HG03060 (cell line): Measurements from ENCODE around the gene MRPL14.

Experiments used
- ATAC-seq: cut with Tn5 transposase; IDR thresholded peaks from one replicate; pipeline ENCODE4 v1.9.1; 2021; ENCODE audit warnings: low read depth, moderate number of reproducible peaks; ENCODE audit not compliant: unreplicated experiment

The MRPL14 gene

DNA sequence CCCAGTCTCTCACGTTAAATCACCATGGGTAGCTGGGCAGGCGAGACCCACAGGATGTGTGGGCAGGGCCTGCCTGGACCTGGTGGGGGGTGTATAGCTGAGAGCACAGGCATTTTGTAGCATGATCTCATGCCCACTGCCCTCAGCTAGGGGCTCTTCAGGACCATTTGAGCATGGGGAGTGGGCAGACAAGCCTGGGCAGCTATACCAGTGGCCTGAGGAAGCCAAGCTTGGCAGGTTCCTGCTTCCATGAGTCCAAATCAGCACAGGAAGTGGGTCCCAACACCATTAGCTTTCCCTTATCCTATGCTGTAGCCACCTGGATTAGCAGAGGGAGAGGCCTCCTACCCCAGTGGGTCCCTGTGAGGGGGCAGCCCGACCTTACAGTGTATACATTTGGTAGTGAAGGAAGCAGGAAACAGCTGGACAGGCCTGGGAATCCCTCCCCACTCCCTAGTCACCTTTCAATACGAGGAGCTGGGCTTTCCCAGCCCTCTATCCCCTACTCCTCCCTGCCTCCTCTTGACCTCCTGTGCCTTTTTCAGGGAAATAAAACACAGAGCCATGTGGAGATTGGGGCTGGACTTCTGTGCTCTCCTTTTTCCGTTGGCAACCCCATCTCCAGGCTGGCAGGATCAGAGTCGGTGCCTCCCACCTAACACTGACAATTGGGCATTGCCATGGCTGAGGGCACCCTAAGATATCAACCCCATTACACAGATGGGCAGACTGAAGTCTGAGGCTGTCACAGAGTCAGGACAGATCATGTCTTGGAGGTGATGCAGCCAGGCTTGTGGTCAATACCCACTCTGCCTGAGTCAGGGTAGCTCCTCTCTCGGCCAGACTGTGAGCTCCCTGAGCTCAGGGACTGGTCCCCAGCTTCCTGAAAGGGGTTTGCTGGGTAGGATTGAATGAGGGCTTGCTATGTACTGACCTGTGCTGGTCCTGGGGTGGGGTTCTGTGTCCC lies 59.8 kb downstream of the MRPL14 start:
- ATAC-seq = no peak

DNA sequence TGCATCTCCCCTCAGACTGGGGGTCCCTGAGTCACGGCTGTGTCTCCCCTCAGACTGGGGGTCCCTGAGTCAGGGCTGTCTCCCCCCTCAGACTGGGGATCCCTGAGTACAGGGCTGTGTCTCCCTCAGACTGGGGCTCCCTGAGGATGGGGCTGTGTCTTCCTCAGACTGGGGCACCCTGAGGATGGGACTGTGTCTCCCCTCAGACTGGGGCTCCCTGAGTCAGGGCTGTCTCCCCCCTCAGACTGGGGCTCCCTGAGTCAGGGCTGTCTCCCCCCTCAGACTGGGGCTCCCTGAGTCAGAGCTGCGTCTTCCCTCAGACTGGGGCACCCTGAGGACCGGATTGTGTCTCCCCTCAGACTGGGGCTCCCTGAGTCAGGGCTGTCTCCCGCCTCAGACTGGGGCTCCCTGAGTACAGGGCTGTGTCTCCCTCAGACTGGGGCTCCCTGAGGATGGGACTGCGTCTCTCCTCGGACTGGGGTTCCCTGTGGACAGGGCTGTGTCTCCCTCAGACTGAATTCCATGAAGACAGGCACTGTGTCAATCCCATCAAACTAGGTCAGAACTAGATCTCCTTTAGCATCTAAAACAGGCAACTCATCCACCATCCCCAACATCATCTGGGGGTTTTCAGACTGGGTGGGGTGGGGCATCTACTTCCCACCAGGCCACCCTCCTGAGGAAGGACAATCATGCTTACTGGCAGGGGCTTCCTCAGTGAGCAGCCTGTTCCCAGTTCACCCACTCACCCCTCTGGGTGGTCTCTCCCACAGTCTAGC lies 60.7 kb downstream of the MRPL14 start:
- no peak for ATAC-seq

DNA sequence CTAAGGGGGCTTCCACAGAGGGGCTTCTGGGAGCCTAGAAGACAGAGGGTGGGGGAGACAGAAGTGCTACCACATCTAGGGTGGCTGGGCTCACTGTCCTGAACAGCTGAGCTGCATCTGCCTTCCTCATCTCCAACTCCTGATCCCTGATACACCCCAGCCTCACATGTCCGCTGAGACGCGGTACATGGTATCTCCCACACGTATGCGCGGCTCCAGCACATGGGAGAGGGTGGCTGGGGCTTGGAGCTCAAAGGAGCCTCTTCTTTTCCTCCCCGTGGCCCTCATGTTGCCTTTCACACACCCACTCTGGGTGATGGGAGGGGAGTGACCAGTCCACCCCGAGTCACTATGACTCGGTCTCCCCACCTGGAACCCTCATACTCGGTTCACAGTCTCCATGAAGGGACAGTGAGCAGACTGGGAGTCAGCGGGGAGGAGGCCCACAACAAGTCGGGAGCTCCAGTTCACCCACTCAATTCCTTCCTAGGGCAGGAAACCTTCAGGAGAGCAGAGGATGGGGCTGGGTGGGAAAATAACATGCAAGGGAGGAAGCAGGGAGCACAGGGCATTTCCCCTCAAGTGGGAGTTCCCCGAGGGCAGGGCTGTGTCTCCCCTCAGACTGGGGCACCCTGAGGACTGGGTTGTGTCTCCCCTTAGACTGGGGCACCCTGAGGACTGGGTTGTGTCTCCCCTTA lies 61.7 kb downstream of the MRPL14 start:
- ATAC-seq = no peak

DNA sequence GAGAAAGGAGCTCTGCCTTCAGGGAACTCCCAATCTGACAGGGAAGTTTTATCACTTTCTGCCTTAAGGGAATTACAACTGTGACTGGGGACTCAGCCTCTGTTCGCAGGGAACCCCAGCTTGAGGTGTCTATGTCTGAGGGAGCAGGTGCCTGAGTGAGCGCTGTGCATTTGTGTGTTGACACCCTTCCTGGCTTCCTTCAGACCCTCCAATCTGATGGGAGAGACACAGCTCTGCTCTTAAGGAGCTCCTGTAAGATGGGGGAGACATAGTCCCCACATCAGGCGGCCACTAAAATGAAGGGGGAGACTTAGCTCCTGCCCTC lies 62.3 kb downstream of the MRPL14 start:
- ATAC-seq = no peak

DNA sequence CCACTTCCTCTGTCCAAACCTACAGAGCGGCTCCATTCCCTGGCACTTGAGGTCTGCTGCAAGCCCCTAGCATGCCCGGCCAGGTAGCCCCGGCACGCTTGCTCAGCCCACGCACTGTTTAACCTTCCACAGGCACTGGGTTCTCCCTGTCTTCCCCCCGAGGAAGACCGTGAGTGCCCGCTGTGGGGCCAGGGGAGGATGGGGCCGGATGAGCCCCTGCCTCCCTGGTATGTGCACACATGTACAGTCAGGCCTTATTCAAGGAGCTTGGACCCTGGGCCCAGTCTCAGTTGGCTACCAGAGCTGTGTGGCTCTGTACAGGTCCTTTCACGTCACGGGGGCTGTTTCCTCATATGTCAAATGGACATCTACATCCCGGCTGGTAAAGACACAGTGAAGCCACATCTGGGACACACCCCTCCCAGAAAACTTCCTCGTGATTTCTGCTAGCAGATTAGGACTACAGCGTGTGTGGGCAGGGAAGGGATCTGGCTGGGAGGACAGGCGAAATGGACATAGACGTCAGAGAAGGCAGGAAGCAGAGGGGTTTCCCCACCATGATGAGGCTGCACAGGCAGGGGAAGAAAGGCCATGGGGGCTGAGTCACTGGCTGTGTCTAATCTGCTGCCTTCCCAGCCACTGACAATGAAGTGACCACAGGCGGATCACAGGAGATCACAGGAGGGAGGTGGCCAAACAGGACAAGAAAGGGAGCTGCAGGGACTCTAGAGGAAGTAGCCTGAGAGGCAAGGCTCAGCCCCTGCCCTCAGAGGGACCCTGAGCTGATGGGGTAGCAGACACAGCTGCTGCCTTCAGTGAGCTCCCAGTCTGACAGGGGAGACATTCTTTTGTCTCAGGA lies 62.9 kb downstream of the MRPL14 start:
- ATAC-seq = no peak

DNA sequence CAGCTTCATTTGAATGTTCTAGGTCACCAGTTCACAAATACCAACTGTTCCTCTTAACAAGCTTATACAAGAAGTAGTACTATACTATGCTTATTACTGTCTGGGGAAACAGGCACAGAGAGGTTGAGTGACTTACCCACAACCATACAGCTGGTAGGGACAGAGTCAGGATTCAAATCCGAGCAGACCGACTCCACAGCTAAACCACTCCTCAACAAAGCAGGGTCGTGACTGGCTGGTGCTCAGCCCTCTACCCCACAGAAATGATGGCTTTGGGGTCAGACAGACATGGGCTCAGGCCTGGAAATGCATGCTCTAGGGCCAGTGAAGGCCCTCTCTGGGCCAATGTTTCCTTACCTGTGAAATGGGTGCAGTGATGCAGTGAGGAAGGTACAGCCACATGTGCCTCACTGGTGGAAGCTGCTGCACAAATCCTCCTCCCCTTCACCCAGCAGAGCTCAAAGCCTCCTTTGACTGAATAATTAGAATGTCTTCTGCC lies 63.6 kb downstream of the MRPL14 start:
- no peak for ATAC-seq
